IMR-90 (cell line): ENCODE measurements around the gene RNFT2. TPM values are rescaled to one million over a fixed set of nuclear protein-coding genes. Genes with fewer than 3 reads are reported as not detected.

Source experiments
- ATAC-seq: fragments of 200-7000 bp; cut with Tn5 transposase; 2 replicates; pipeline ENCODE4 v1.9.1; 2020; ENCODE audit warnings: low read depth, mild to moderate bottlenecking, moderate library complexity
- BruUV-seq: library from RNA; stranded (reverse); fragments of 400-500 nt; replicated peaks from 2 replicates; lab custom pipeline; 2021; lab: Mats Ljungman, UMichigan
- CTCF ChIA-PET: fragments of 300-600 bp; formaldehyde crosslinking; extraction: SDS; loops from one replicate; lab custom pipeline; 2021; ENCODE audit warnings: antibody characterized with exemption; lab: Yijun Ruan, JAX
- POLR2A ChIA-PET: fragments of 300-600 bp; sonication (Branson Sonifier 250); formaldehyde crosslinking; loops from one replicate; lab custom pipeline; 2022; ENCODE audit warnings: antibody characterized with exemption; ENCODE audit not compliant: unreplicated experiment; lab: Charles Lee
- DNase-seq: peaks from one replicate; pipeline ENCODE4 v3.0.0; 2013
- H2AFZ ChIP-seq: replicated peaks from 2 replicates; pipeline ENCODE3; 2013; ENCODE audit warnings: low read length, mild to moderate bottlenecking; ENCODE audit not compliant: poor library complexity
- H2AK5ac ChIP-seq: 2 replicates; pipeline ENCODE4 v1.6.1; 2013; ENCODE audit warnings: low read depth, low read length, inconsistent platforms
- H2AK9ac ChIP-seq: replicated peaks from 2 replicates; pipeline ENCODE3; 2013; ENCODE audit warnings: mild to moderate bottlenecking, low read depth, low read length, moderate library complexity; ENCODE audit not compliant: poor library complexity
- H2BK120ac ChIP-seq: 2 replicates; pipeline ENCODE4 v1.6.1; 2013; ENCODE audit warnings: low read depth, low read length, inconsistent platforms
- H2BK15ac ChIP-seq: 3 replicates; pipeline ENCODE4 v1.6.1; 2013; ENCODE audit warnings: low read depth, low read length, inconsistent platforms
- H2BK20ac ChIP-seq: 2 replicates; pipeline ENCODE4 v1.6.1; 2013; ENCODE audit warnings: low read depth, mild to moderate bottlenecking, inconsistent platforms, low read length, moderate library complexity
- H2BK5ac ChIP-seq: 2 replicates; pipeline ENCODE4 v1.6.1; 2013; ENCODE audit warnings: mild to moderate bottlenecking, low read depth, low read length, inconsistent platforms; ENCODE audit not compliant: poor library complexity, severe bottlenecking
- H3K14ac ChIP-seq: replicated peaks from 2 replicates; pipeline ENCODE4 v1.6.1; 2013; ENCODE audit warnings: low read depth, low read length, inconsistent platforms
- H3K18ac ChIP-seq: 2 replicates; pipeline ENCODE4 v1.6.1; 2013; ENCODE audit warnings: low read depth, low read length, control low read depth
- H3K23ac ChIP-seq: 2 replicates; pipeline ENCODE4 v1.6.1; 2013; ENCODE audit warnings: low read depth, low read length, inconsistent platforms
- H3K27ac ChIP-seq: 2 replicates; pipeline ENCODE4 v1.5.1; 2013; ENCODE audit warnings: mild to moderate bottlenecking, control low read depth, low read length; ENCODE audit not compliant: insufficient read depth
- H3K27me3 ChIP-seq: 2 replicates; pipeline ENCODE4 v1.6.1; 2013; ENCODE audit warnings: low read length; ENCODE audit not compliant: control insufficient read depth, insufficient read depth
- H3K36me3 ChIP-seq: 2 replicates; pipeline ENCODE4 v1.6.1; 2013; ENCODE audit warnings: low read length, mixed read lengths; ENCODE audit not compliant: control insufficient read depth, insufficient read depth
- H3K4ac ChIP-seq: 2 replicates; pipeline ENCODE4 v1.6.1; 2013; ENCODE audit warnings: low read depth, low read length, inconsistent platforms
- H3K4me1 ChIP-seq: 2 replicates; pipeline ENCODE4 v1.6.1; 2013; ENCODE audit warnings: low read length, mixed read lengths; ENCODE audit not compliant: control insufficient read depth, insufficient read depth
- H3K4me2 ChIP-seq: 2 replicates; pipeline ENCODE4 v1.6.1; 2013; ENCODE audit warnings: low read depth, mild to moderate bottlenecking, control low read depth, low read length, moderate library complexity
- H3K4me3 ChIP-seq: 2 replicates; pipeline ENCODE4 v1.5.1; 2013; ENCODE audit warnings: low read depth, mild to moderate bottlenecking, control low read depth, low read length, moderate library complexity; ENCODE audit not compliant: insufficient read depth
- H3K56ac ChIP-seq: 2 replicates; pipeline ENCODE4 v1.6.1; 2013; ENCODE audit warnings: low read length, inconsistent platforms; ENCODE audit not compliant: insufficient read depth; ENCODE audit errors: extremely low read depth
- H3K79me1 ChIP-seq, 2 experiments: 2 replicates each; pipeline ENCODE4 v1.6.1; 2013; ENCODE audit warnings: low read length in 2 of 2, inconsistent platforms in 1 of 2, low read depth in 1 of 2
- H3K9ac ChIP-seq: 2 replicates; pipeline ENCODE4 v1.6.1; 2013; ENCODE audit warnings: low read depth, low read length, control low read depth
- H3K9me1 ChIP-seq: 2 replicates; pipeline ENCODE4 v1.6.1; 2013; ENCODE audit warnings: low read length, inconsistent platforms; ENCODE audit not compliant: insufficient read depth
- H3K9me3 ChIP-seq: 2 replicates; pipeline ENCODE4 v1.6.1; 2013; ENCODE audit warnings: low read length; ENCODE audit not compliant: control insufficient read depth, insufficient read depth
- H4K20me1 ChIP-seq: 2 replicates; pipeline ENCODE4 v1.6.1; 2013; ENCODE audit warnings: low read length, inconsistent platforms; ENCODE audit not compliant: insufficient read depth
- H4K5ac ChIP-seq: 2 replicates; pipeline ENCODE4 v1.6.1; 2013; ENCODE audit warnings: mild to moderate bottlenecking, low read depth, low read length, control low read depth
- H4K8ac ChIP-seq, 2 experiments: 2 replicates each; pipeline ENCODE4 v1.6.1; 2013; ENCODE audit warnings: low read depth in 2 of 2, low read length in 2 of 2, control low read depth in 1 of 2, inconsistent platforms in 1 of 2
- H4K91ac ChIP-seq: 2 replicates; pipeline ENCODE4 v1.6.1; 2013; ENCODE audit warnings: low read depth, low read length, inconsistent platforms; ENCODE audit not compliant: insufficient read depth
- CHD1 ChIP-seq: IDR thresholded peaks from 2 replicates; pipeline ENCODE4 v1.6.1; 2012; ENCODE audit warnings: low read depth, low read length, improper control_type of control experiment
- NFE2L2 ChIP-seq: fragments of 150-350 bp; IDR thresholded peaks from 2 replicates; pipeline ENCODE4 v1.6.1; 2016; ENCODE audit warnings: low read depth, mild to moderate bottlenecking, low read length
- SMC3 ChIP-seq: fragments of 150-350 bp; IDR thresholded peaks from 2 replicates; pipeline ENCODE4 v1.6.1; 2016; ENCODE audit warnings: low read depth, mild to moderate bottlenecking, antibody characterized with exemption, low read length, moderate library complexity
- WGBS, 2 experiments: methylation state at CpG; one replicate each; pipeline versions ENCODE4 v1.1.5 to v1.1.7; 2013; ENCODE audit warnings: missing lambda C conversion rate in 2 of 2; ENCODE audit not compliant: insufficient read length in 1 of 2; ENCODE audit errors: extremely low coverage in 2 of 2; 5-methylcytosine and 5-hydroxymethylcytosine counted together
- dilution Hi-C: fragments of 300-500 bp; cut with HindIII; formaldehyde crosslinking; loops from one replicate; pipeline ENCODE4 v1.14.3; 2018; ENCODE audit warnings: low sequenced_read_pairs; ENCODE audit not compliant: unreplicated experiment
- in situ Hi-C: fragments of 300-500 bp; cut with MboI; formaldehyde crosslinking; loops from 3 replicates; pipeline ENCODE4 v1.14.3; 2019; ENCODE audit warnings: low sequenced_read_pairs, inconsistent platforms, mixed read lengths
- intact Hi-C: fragments of 100-400 bp; cut with micrococcal nuclease; formaldehyde crosslinking; loops from 2 replicates; pipeline ENCODE4 v1.10.0; 2022
- polyA plus RNA-seq, 3 experiments: library from polyadenylated mRNA; depleted of rRNA; stranded (reverse); fragments of >200 nt; gene quantifications; 2 replicates each; pipeline ENCODE4 v1.2.3, GENCODE V29; 2012; ENCODE audit warnings: low replicate concordance in 1 of 3
- total RNA-seq: library from RNA; depleted of rRNA; stranded (reverse); fragments of >200 nt; gene quantifications from 2 replicates; pipeline ENCODE4 v1.2.3, GENCODE V29; 2012
- TF ChIP-seq, protein P1 (sequence below): conservative IDR thresholded peaks from 2 replicates; pipeline ENCODE4 v1.5.1; 2012; ENCODE audit warnings: mild to moderate bottlenecking, low read depth, low read length, improper control_type of control experiment

The RNFT2 gene
- total and polyA plus RNA-seq, 2 of the 4 experiments (the other 2 are of a cell fraction) = 1.6 to 2.3 TPM

- WGBS, 2 experiments = no CpG with 5 or more reads among the region's 1 CpG
- Histone ChIP-seq H3K56ac (no peak overlapping the region), H3K9me1 (no peaks in the 10 kb centered on the region), H3K79me1 (no peaks in the 10 kb centered on the region), H4K5ac (no peak overlapping the region), H3K4me2 (no peak overlapping the region), H3K9ac (no peak overlapping the region), H3K4me3 (no peak overlapping the region), H4K91ac (no peak overlapping the region), H2AFZ (no peak overlapping the region), H2AK5ac (no peak overlapping the region), H4K8ac (no peak overlapping the region), H3K27ac (no peak overlapping the region), H2BK15ac (no peak overlapping the region), H3K4me1 (no peaks in the 10 kb centered on the region), H2BK120ac (no peak overlapping the region), H2AK9ac (no peak overlapping the region), H4K20me1 (no peaks in the 10 kb centered on the region), H3K23ac (no peak overlapping the region), H3K14ac (no peak overlapping the region), H3K18ac (no peak overlapping the region), H3K36me3 (no peaks in the 10 kb centered on the region), H2BK5ac (no peak overlapping the region), H3K4ac (no peak overlapping the region), H2BK20ac (no peak overlapping the region), H3K9me3 (no peaks in the 10 kb centered on the region), H3K27me3 (no peaks in the 10 kb centered on the region)
- intact Hi-C loops = no loop called here
- no peak for DNase-seq
- BruUV-seq = no TSS peak
- dilution Hi-C loops = no loop called here
- ChIA-PET POLR2A (no interaction called here), CTCF (no interaction called here)
- in situ Hi-C loops = no loop called here
- no peak for ATAC-seq
- TF ChIP-seq SMC3 (no peak), NFE2L2 (no peak), CHD1 (no peak)
- TF ChIP-seq, protein P1, sequence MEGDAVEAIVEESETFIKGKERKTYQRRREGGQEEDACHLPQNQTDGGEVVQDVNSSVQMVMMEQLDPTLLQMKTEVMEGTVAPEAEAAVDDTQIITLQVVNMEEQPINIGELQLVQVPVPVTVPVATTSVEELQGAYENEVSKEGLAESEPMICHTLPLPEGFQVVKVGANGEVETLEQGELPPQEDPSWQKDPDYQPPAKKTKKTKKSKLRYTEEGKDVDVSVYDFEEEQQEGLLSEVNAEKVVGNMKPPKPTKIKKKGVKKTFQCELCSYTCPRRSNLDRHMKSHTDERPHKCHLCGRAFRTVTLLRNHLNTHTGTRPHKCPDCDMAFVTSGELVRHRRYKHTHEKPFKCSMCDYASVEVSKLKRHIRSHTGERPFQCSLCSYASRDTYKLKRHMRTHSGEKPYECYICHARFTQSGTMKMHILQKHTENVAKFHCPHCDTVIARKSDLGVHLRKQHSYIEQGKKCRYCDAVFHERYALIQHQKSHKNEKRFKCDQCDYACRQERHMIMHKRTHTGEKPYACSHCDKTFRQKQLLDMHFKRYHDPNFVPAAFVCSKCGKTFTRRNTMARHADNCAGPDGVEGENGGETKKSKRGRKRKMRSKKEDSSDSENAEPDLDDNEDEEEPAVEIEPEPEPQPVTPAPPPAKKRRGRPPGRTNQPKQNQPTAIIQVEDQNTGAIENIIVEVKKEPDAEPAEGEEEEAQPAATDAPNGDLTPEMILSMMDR = no peak
These were observed 65.9 kb downstream of the RNFT2 start for GRCh38 chr12:116804051-116804450.
